Endodermal cell (in vitro differentiated cells): ENCODE data around the gene PRDX2. TPM values are rescaled to one million over a fixed set of nuclear protein-coding genes. Genes with fewer than 3 reads are reported as not detected.

Source experiments
- DNase-seq: peaks from one replicate; pipeline ENCODE4 v3.0.0-alpha.2; 2017
- H3K27ac ChIP-seq: 2 replicates; pipeline ENCODE4 v1.5.1; 2013; ENCODE audit warnings: mild to moderate bottlenecking, low read depth, low read length, moderate library complexity
- H3K27me3 ChIP-seq: 2 replicates; pipeline ENCODE4 v1.6.1; 2013; ENCODE audit warnings: mild to moderate bottlenecking, low read length, moderate library complexity; ENCODE audit not compliant: insufficient read depth, control insufficient read depth, poor library complexity, severe bottlenecking
- H3K36me3 ChIP-seq: 2 replicates; pipeline ENCODE4 v1.7.0; 2013; ENCODE audit warnings: mild to moderate bottlenecking, low read length, moderate library complexity; ENCODE audit not compliant: control insufficient read depth, insufficient read depth
- H3K4me1 ChIP-seq: one replicate; pipeline ENCODE4 v1.7.0; 2013; ENCODE audit warnings: low read length; ENCODE audit not compliant: control insufficient read depth, insufficient read depth
- H3K4me3 ChIP-seq: 2 replicates; pipeline ENCODE4 v1.5.1; 2013; ENCODE audit warnings: mild to moderate bottlenecking, low read length, moderate library complexity
- H3K9ac ChIP-seq: 2 replicates; pipeline ENCODE4 v1.6.1; 2013; ENCODE audit warnings: mild to moderate bottlenecking, low read length, moderate library complexity; ENCODE audit not compliant: poor library complexity, severe bottlenecking; ENCODE audit errors: extremely low read depth
- H3K9me3 ChIP-seq: 2 replicates; pipeline ENCODE4 v1.6.1; 2013; ENCODE audit warnings: mild to moderate bottlenecking, low read length, moderate library complexity; ENCODE audit not compliant: control insufficient read depth
- H3K27ac Mint-ChIP-seq: 2 replicates; pipeline ENCODE4 v1.8.0; 2020; ENCODE audit warnings: mixed read lengths
- H3K27me3 Mint-ChIP-seq: 2 replicates; pipeline ENCODE4 v1.8.0; 2021; ENCODE audit warnings: mild to moderate bottlenecking, mixed read lengths; ENCODE audit not compliant: insufficient read depth
- H3K36me3 Mint-ChIP-seq: 2 replicates; pipeline ENCODE4 v1.8.0; 2020; ENCODE audit warnings: low read depth, mixed read lengths
- H3K4me1 Mint-ChIP-seq: 2 replicates; pipeline ENCODE4 v1.8.0; 2020; ENCODE audit warnings: mixed read lengths
- H3K4me3 Mint-ChIP-seq: 2 replicates; pipeline ENCODE4 v1.8.0; 2020; ENCODE audit warnings: mild to moderate bottlenecking, moderate library complexity, mixed read lengths
- H3K9me3 Mint-ChIP-seq: 2 replicates; pipeline ENCODE4 v1.8.0; 2020; ENCODE audit warnings: mild to moderate bottlenecking, mixed read lengths
- WGBS, 2 experiments: methylation state at CpG; one replicate each; pipeline versions ENCODE4 v1.1.5 to v1.1.7; 2013; ENCODE audit warnings: missing lambda C conversion rate in 2 of 2, mixed read lengths in 1 of 2; ENCODE audit not compliant: insufficient coverage in 1 of 2, insufficient read length in 1 of 2; 5-methylcytosine and 5-hydroxymethylcytosine counted together
- total RNA-seq, 2 donors: library from RNA; stranded (reverse); fragmentation: NEBNext Ultra II Directional in 1 of 2; extraction: Animal tissue kit (Norgen Biotek cat#: 25700) in 1 of 2; gene quantifications; 2 replicates in 1 of 2; 3 replicates in 1 of 2; pipeline ENCODE4 v1.2.1, GENCODE V29; 2021
- TF ChIP-seq, protein P1 (sequence below): fragments of 200-600 bp; sonication (generic); conservative IDR thresholded peaks from 2 replicates; pipeline ENCODE4 v1.5.0; 2021; ENCODE audit warnings: antibody characterized with exemption, mild to moderate bottlenecking

PRDX2 gene
- total RNA-seq, 2 donors from 2014 or later, result 429 to 507 TPM

DNA sequence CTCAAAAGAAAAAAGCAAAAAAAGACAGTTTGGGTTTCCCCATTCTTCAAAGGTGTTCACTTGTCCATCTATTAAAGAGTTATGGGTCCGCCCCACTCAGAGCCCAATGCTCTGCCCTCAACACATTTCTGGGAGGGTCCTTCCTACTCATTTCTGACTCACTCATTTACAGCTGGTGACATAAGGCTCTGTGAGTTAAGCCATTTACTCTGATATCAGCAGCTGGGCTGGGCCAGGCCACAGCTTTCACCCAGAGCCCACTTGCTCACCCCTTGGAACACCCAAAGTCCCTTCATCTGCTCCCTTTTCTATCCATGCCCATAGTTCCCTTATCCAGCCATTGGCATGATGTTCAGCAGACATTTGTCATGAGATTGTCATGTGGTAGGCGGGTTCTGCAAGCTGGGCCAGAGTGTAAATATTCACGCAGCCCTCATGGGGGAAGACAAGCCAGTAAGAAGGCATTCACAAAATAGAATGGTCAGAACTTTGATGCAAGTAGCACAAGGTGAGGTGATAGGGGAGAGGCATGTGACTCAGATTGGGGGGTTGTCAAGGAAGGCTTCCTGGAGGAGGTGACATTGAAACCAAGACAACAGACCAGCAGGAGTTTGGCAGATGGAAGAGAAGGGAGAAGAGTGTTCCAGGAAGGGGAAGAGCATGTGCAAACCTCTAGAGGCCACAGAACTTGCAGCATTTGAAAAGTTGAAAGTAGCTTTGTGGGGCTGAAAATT lies 42.6 kb upstream of the PRDX2 start:
- Mint-ChIP-seq H3K27me3 (peaks cover 54% of the 10 kb centered on the region), H3K4me3 (no peak overlapping the region), H3K9me3 (no peaks in the 10 kb centered on the region), H3K27ac (no peak overlapping the region), H3K4me1 (no peaks in the 10 kb centered on the region), H3K36me3 (no peaks in the 10 kb centered on the region)
- H3K9ac ChIP-seq, result no peak overlapping the region
- no peak for DNase-seq
- H3K36me3 ChIP-seq, result no peaks in the 10 kb centered on the region
- TF ChIP-seq, protein P1, sequence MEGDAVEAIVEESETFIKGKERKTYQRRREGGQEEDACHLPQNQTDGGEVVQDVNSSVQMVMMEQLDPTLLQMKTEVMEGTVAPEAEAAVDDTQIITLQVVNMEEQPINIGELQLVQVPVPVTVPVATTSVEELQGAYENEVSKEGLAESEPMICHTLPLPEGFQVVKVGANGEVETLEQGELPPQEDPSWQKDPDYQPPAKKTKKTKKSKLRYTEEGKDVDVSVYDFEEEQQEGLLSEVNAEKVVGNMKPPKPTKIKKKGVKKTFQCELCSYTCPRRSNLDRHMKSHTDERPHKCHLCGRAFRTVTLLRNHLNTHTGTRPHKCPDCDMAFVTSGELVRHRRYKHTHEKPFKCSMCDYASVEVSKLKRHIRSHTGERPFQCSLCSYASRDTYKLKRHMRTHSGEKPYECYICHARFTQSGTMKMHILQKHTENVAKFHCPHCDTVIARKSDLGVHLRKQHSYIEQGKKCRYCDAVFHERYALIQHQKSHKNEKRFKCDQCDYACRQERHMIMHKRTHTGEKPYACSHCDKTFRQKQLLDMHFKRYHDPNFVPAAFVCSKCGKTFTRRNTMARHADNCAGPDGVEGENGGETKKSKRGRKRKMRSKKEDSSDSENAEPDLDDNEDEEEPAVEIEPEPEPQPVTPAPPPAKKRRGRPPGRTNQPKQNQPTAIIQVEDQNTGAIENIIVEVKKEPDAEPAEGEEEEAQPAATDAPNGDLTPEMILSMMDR, result no peak
- H3K27ac ChIP-seq, result no peak overlapping the region
- H3K9me3 ChIP-seq, result no peaks in the 10 kb centered on the region
- H3K4me1 ChIP-seq, result no peaks in the 10 kb centered on the region
- H3K27me3 ChIP-seq, result peaks cover 12% of the 10 kb centered on the region
- 86 to 93% methylated on average over 3 of the region's 3 CpGs for WGBS, 2 experiments
- H3K4me3 ChIP-seq, result no peak overlapping the region

DNA sequence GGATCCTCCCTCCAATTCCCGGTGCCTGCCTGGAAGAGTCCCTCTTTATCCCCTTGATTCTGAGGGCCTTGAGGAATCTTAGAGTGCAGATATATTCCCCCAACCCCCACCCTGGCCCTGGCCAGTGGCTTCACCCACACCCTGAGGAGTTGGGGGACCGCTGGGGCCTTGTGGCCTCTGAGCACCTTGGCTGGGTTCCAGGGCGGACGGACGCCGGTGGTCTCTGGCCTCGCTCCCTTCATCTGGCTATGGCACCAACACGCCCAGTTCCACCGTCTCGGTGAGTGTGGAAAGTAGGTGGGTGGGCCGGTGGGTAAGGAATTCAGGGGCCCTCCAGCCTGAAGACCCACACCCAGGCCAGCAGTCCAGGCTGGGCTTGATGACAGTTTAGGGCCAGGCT lies 41.7 kb upstream of the PRDX2 start:
- TF ChIP-seq, protein P1, result no peak
- Mint-ChIP-seq H3K9me3 (no peaks in the 10 kb centered on the region), H3K27ac (no peak overlapping the region), H3K4me1 (no peaks in the 10 kb centered on the region), H3K36me3 (no peaks in the 10 kb centered on the region), H3K4me3 (no peak overlapping the region), H3K27me3 (peaks cover 57% of the 10 kb centered on the region)
- WGBS, 2 experiments, result 96 to 97% methylated on average over 9 to 11 of the region's 11 CpGs
- H3K27me3 ChIP-seq, result peaks cover 17% of the 10 kb centered on the region
- H3K9me3 ChIP-seq, result no peaks in the 10 kb centered on the region
- no peak for DNase-seq
- H3K4me1 ChIP-seq, result no peaks in the 10 kb centered on the region
- H3K27ac ChIP-seq, result no peak overlapping the region
- H3K36me3 ChIP-seq, result no peaks in the 10 kb centered on the region
- no peak overlapping the region for H3K9ac ChIP-seq
- H3K4me3 ChIP-seq, result no peak overlapping the region

DNA sequence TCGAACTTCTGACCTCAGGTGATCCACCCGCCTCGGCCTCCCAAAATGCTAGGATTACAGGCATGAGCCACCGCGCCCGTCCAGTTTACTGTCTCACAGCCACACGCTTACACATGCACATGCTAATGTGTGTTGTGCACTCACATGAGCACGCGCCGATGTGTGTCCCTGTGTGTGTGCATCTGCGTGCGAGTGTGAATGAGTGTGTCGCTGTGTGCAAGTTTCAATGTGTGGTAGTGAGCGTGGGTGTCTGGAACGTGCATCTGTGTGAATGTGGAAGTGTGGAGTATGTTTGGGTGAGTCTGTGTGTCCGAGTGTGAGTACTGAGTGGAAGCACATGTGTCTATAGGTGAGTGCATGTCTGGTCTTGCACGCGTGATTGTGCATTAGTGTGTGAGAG lies 40.9 kb upstream of the PRDX2 start:
- Histone ChIP-seq H3K9me3 (no peaks in the 10 kb centered on the region), H3K9ac (no peak overlapping the region), H3K27me3 (peaks cover 19% of the 10 kb centered on the region), H3K4me3 (no peak overlapping the region), H3K36me3 (no peaks in the 10 kb centered on the region), H3K4me1 (no peaks in the 10 kb centered on the region), H3K27ac (no peak overlapping the region)
- Mint-ChIP-seq H3K27me3 (peaks cover 55% of the 10 kb centered on the region), H3K4me3 (no peak overlapping the region), H3K27ac (no peak overlapping the region), H3K9me3 (no peaks in the 10 kb centered on the region), H3K36me3 (no peaks in the 10 kb centered on the region), H3K4me1 (no peaks in the 10 kb centered on the region)
- no peak for DNase-seq
- 93 to 99% methylated on average over 13 to 18 of the region's 18 CpGs for WGBS, 2 experiments
- TF ChIP-seq, protein P1, result no peak
